Mucosa of descending colon (tissue), 3 donors: ENCODE data around the gene CD8A. TPM values are rescaled to one million over a fixed set of nuclear protein-coding genes. Genes with fewer than 3 reads are reported as not detected.

Experiments used
- ATAC-seq: fragments of 200-7000 bp; cut with Tn5 transposase; one replicate; pipeline ENCODE4 v1.9.1; 2020; ENCODE audit warnings: mild to moderate bottlenecking, moderate library complexity
- DNase-seq, 3 donors: peaks; one replicate each; pipeline ENCODE4 v3.0.0-alpha.2; 2020
- H3K36me3 ChIP-seq: fragments of 200-600 bp; one replicate; pipeline ENCODE4 v1.8.0; 2021; ENCODE audit warnings: low read depth, mild to moderate bottlenecking
- H3K4me1 ChIP-seq: fragments of 200-600 bp; one replicate; pipeline ENCODE4 v1.8.0; 2021; ENCODE audit warnings: low read depth, mild to moderate bottlenecking
- H3K4me3 ChIP-seq: fragments of 200-600 bp; one replicate; pipeline ENCODE4 v1.8.0; 2021; ENCODE audit warnings: mild to moderate bottlenecking
- H3K9me3 ChIP-seq: fragments of 200-600 bp; one replicate; pipeline ENCODE4 v1.8.0; 2021; ENCODE audit warnings: mild to moderate bottlenecking
- CTCF ChIP-seq: fragments of 200-600 bp; IDR thresholded peaks from one replicate; pipeline ENCODE4 v1.8.0; 2022; ENCODE audit warnings: antibody characterized with exemption, mild to moderate bottlenecking
- intact Hi-C, 2 donors: fragments of 100-400 bp; cut with DNase I in 1 of 2; cut with micrococcal nuclease in 1 of 2; formaldehyde crosslinking; loops; one replicate each; pipeline versions ENCODE4 v1.11.0 to v1.11.1; 2022; cut with DNase I, micrococcal nuclease
- total RNA-seq, 3 donors: library from RNA; stranded (reverse); fragmentation: NEBNext Ultra II Directional in 2 of 3; extraction: Animal tissue kit (Norgen Biotek cat#: 25700) in 2 of 3; gene quantifications; one replicate each; pipeline versions ENCODE4 v1.2.1 to v1.2.4, GENCODE V29; 2021 to 2023
- donor health status: DM: no; HTN: no; CAD: no; lungs with moderate emphysema.
- donor health status: DM: no; HTN: no; CAD: no.
- donor health status: DM: no; HTN: yes; CAD: no.

CD8A gene
- total RNA-seq, 3 donors from 2014 or later = 4.1 to 9.1 (median 9.1) TPM

GRCh38 chr2:86806059-86806857 is 15.5 kb upstream of the CD8A start:
- intact Hi-C loops = no loop called here
- no peak for ATAC-seq
- Histone ChIP-seq H3K36me3 (no peaks in the 10 kb centered on the region), H3K9me3 (no peaks in the 10 kb centered on the region), H3K4me3 (no peak overlapping the region), H3K4me1 (peaks cover 20% of the 10 kb centered on the region)
- no peak for DNase-seq
- no peak for TF ChIP-seq CTCF

- intact Hi-C loops = no loop called here
Observed at GRCh38 chr2:86800856-86801567, 10.3 kb upstream of the CD8A start.

GRCh38 chr2:86794861-86795260 is 4.1 kb upstream of the CD8A start:
- intact Hi-C loops = no loop called here
- DNase-seq (no peak), ATAC-seq (peak; percentile 51)
- peaks cover 10% of the 10 kb centered on the region for H3K4me1 ChIP-seq
- no peak for TF ChIP-seq CTCF
- H3K4me3 ChIP-seq = no peak overlapping the region
- peaks cover 16% of the 10 kb centered on the region for H3K9me3 ChIP-seq
- H3K36me3 ChIP-seq = no peaks in the 10 kb centered on the region

More at GRCh38 chr2:86800856-86801567, 10.3 kb upstream of the CD8A start:
- peaks cover 15% of the 10 kb centered on the region for H3K9me3 ChIP-seq
- no peak for DNase-seq
- H3K4me1 ChIP-seq = no peaks in the 10 kb centered on the region
- no peak for TF ChIP-seq CTCF
- H3K36me3 ChIP-seq = no peaks in the 10 kb centered on the region
- no peak overlapping the region for H3K4me3 ChIP-seq
- ATAC-seq = no peak

GRCh38 chr2:86793752-86794151 is 3.0 kb upstream of the CD8A start:
- Histone ChIP-seq H3K9me3 (peaks cover 16% of the 10 kb centered on the region), H3K36me3 (no peaks in the 10 kb centered on the region), H3K4me3 (no peak overlapping the region), H3K4me1 (peaks cover 19% of the 10 kb centered on the region)
- DNase-seq (no peak), ATAC-seq (peak; percentile 34)
- intact Hi-C loops = no loop called here
- no peak for TF ChIP-seq CTCF

GRCh38 chr2:86791573-86791972 is 860 bp upstream of the CD8A start:
- intact Hi-C loops = no loop called here
- ATAC-seq (no peak), DNase-seq (no peak)
- Histone ChIP-seq H3K9me3 (peaks cover 6% of the 10 kb centered on the region), H3K4me1 (peaks cover 19% of the 10 kb centered on the region), H3K4me3 (no peak overlapping the region), H3K36me3 (no peaks in the 10 kb centered on the region)
- TF ChIP-seq CTCF = no peak
